ENCODE measurements around the gene CD300LD.

The CD300LD gene

GRCh38 chr17:74543891-74544760, 48.0 kb downstream of the CD300LD start:
- no peaks in the 10 kb centered on the region for H3F3A ChIP-seq (ENCODE audit: insufficient read depth, low read length)
- DNase-seq = no peak
- TF ChIP-seq EZH2 (optimal IDR thresholded peaks at IDR 0.05; ENCODE audit: low read depth, low read length) (no peak), CTCF (IDR thresholded peaks at IDR 0.05; ENCODE audit: low read length) (no peak)
- H3K9me2 ChIP-seq (replicated peaks; ENCODE audit: insufficient read depth, low read length) = no peaks in the 10 kb centered on the region
- H3K4me3 ChIP-seq (ENCODE audit: low read length) = no peak overlapping the region
- no peaks in the 10 kb centered on the region for H3K79me2 ChIP-seq (ENCODE audit: low read length)
- no peaks in the 10 kb centered on the region for H3K36me3 ChIP-seq (replicated peaks; ENCODE audit: insufficient read depth, low read length)
- no peaks in the 10 kb centered on the region for H4K20me1 ChIP-seq (ENCODE audit: insufficient read depth, low read length)
- H3K27ac ChIP-seq (ENCODE audit: low read length) = no peak overlapping the region
- no peak overlapping the region for H2AFZ ChIP-seq (ENCODE audit: low read length)
- peaks cover 78% of the 10 kb centered on the region for H3K27me3 ChIP-seq (replicated peaks; ENCODE audit: insufficient read depth, low read length)
- H3K4me1 ChIP-seq (ENCODE audit: low read length) = no peaks in the 10 kb centered on the region
- H3K4me2 ChIP-seq (ENCODE audit: low read depth, low read length) = no peak overlapping the region
- no peaks in the 10 kb centered on the region for H3K9me3 ChIP-seq (replicated peaks; ENCODE audit: insufficient read depth, low read length)
- no peak overlapping the region for H3K9ac ChIP-seq (ENCODE audit: low read length)

GRCh38 chr17:74543406-74543805, 48.7 kb downstream of the CD300LD start:
- Histone ChIP-seq H3K4me3 (ENCODE audit: low read length) (no peak overlapping the region), H3K9ac (ENCODE audit: low read length) (no peak overlapping the region), H3K9me2 (replicated peaks; ENCODE audit: insufficient read depth, low read length) (no peaks in the 10 kb centered on the region), H3K4me1 (ENCODE audit: low read length) (no peaks in the 10 kb centered on the region), H3K27me3 (replicated peaks; ENCODE audit: insufficient read depth, low read length) (peaks cover 78% of the 10 kb centered on the region), H3K27ac (ENCODE audit: low read length) (no peak overlapping the region), H3K36me3 (replicated peaks; ENCODE audit: insufficient read depth, low read length) (no peaks in the 10 kb centered on the region), H3F3A (ENCODE audit: insufficient read depth, low read length) (no peaks in the 10 kb centered on the region), H2AFZ (ENCODE audit: low read length) (no peak overlapping the region), H3K9me3 (replicated peaks; ENCODE audit: insufficient read depth, low read length) (no peaks in the 10 kb centered on the region), H3K4me2 (ENCODE audit: low read depth, low read length) (no peak overlapping the region), H3K79me2 (ENCODE audit: low read length) (no peaks in the 10 kb centered on the region), H4K20me1 (ENCODE audit: insufficient read depth, low read length) (no peaks in the 10 kb centered on the region)
- TF ChIP-seq EZH2 (optimal IDR thresholded peaks at IDR 0.05; ENCODE audit: low read depth, low read length) = no peak
- TF ChIP-seq CTCF (IDR thresholded peaks at IDR 0.05; ENCODE audit: low read length) = no peak
- TF ChIP-seq EZH2phosphoT487 (IDR thresholded peaks at IDR 0.05; ENCODE audit: low read length) = no peak
- no peak for DNase-seq

- no peaks in the 10 kb centered on the region for H3K36me3 ChIP-seq (replicated peaks; ENCODE audit: insufficient read depth, low read length)
- no peak overlapping the region for H3K27ac ChIP-seq (ENCODE audit: low read length)
- no peaks in the 10 kb centered on the region for H3K9me3 ChIP-seq (replicated peaks; ENCODE audit: insufficient read depth, low read length)
- H3K9ac ChIP-seq (ENCODE audit: low read length) = no peak overlapping the region
- H3K79me2 ChIP-seq (ENCODE audit: low read length) = no peaks in the 10 kb centered on the region
- H4K20me1 ChIP-seq (ENCODE audit: insufficient read depth, low read length) = no peaks in the 10 kb centered on the region
- no peaks in the 10 kb centered on the region for H3F3A ChIP-seq (ENCODE audit: insufficient read depth, low read length)
- no peak for TF ChIP-seq CTCF (IDR thresholded peaks at IDR 0.05; ENCODE audit: low read length)
- TF ChIP-seq EZH2 (optimal IDR thresholded peaks at IDR 0.05; ENCODE audit: low read depth, low read length) = no peak
- no peaks in the 10 kb centered on the region for H3K9me2 ChIP-seq (replicated peaks; ENCODE audit: insufficient read depth, low read length)
- H3K27me3 ChIP-seq (replicated peaks; ENCODE audit: insufficient read depth, low read length) = peaks cover 84% of the 10 kb centered on the region
- no peak for DNase-seq
- H2AFZ ChIP-seq (ENCODE audit: low read length) = no peak overlapping the region
- H3K4me1 ChIP-seq (ENCODE audit: low read length) = no peaks in the 10 kb centered on the region
- H3K4me3 ChIP-seq (ENCODE audit: low read length) = no peak overlapping the region
- no peak overlapping the region for H3K4me2 ChIP-seq (ENCODE audit: low read depth, low read length)
These were observed 49.2 kb downstream of the CD300LD start for GRCh38 chr17:74542727-74543383.

All from MM.1S (cell line).